ENCODE measurements around the gene ARMC6.

The ARMC6 gene

DNA sequence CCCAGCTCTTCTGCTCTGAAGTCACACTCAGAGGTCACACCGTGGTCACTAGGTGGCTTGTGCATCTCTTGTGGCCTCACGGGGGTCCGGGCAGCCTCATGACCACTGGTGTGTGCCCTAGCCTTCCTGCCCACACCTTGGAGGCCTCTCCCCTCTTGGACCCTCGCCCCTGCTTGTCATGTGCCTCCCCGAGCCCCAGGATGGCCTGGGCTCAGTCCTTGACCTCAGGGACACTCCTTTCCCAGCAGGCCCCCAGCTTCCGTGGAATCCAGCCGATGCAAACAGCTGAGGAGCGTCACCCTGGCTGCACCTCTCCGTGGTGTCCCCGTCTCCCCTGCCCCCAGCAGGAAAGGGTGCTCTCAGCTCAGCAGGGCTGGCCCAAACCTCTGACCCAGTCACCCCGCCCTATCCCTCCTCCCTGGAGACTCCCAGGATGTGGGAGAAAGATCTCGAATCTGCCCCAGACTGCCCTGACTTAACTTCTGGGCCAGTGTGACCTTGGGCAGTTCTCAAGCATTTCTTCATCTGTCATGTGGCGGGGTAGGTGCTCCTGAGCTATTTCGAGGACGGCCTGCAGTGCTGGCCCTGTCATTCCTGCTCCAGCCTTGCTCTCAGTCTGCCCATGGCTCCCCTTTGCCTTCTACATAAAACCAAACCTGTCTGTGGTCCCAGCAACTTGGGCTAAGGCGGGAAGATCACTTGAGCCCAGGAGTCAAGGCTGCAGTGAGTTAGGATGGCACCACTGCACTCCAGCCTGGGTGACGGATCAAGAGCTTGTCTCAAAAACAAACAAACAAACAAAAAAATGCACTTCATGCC is 25.8 kb downstream of the ARMC6 start:
- no peak overlapping the region for H4K8ac ChIP-seq (ENCODE audit: low read length)
- no peak overlapping the region for H2BK15ac ChIP-seq (ENCODE audit: low read depth, poor library complexity, severe bottlenecking)
- no peaks in the 10 kb centered on the region for H3K27me3 ChIP-seq (ENCODE audit: control insufficient read depth in 1 of 2, insufficient read depth in 1 of 2, low read length in 2 of 2)
- no peak overlapping the region for H3K18ac ChIP-seq (ENCODE audit: low read depth in 1 of 2, low read length in 2 of 2)
- no peak overlapping the region for H2AK5ac ChIP-seq (ENCODE audit: low read length, severe bottlenecking)
- no peak for DNase-seq
- no peak overlapping the region for H2BK12ac ChIP-seq (ENCODE audit: low read length in 2 of 2)
- no peak overlapping the region for H3K14ac ChIP-seq (ENCODE audit: low read length in 2 of 2)
- H3K79me1 ChIP-seq (replicated peaks; ENCODE audit: low read length, poor library complexity, severe bottlenecking), result peaks cover 18% of the 10 kb centered on the region
- no peaks in the 10 kb centered on the region for H3K9me3 ChIP-seq (ENCODE audit: control insufficient read depth, low read length)
- no peak overlapping the region for H3K4me2 ChIP-seq (ENCODE audit: low read length, poor library complexity, severe bottlenecking)
- no peak overlapping the region for H3K27ac ChIP-seq (ENCODE audit: low read length, poor library complexity, severe bottlenecking)
- no peak overlapping the region for H2BK5ac ChIP-seq (ENCODE audit: low read depth, low read length, poor library complexity, severe bottlenecking)
- no peak overlapping the region for H2BK120ac ChIP-seq (ENCODE audit: low read depth, low read length)
- no peak overlapping the region for H3K4me3 ChIP-seq (ENCODE audit: insufficient read depth in 1 of 2, low read depth in 1 of 2, low read length in 2 of 2)
- H3K23ac ChIP-seq (ENCODE audit: low read length in 2 of 2), result no peak overlapping the region
- no peak overlapping the region for H3K9ac ChIP-seq (ENCODE audit: low read length)
- WGBS, result 88% methylated on average over 17 of the region's 17 CpGs
- H3K4ac ChIP-seq (ENCODE audit: low read depth in 1 of 2, low read length in 2 of 2), result no peak overlapping the region
- H4K91ac ChIP-seq (ENCODE audit: low read length), result no peak overlapping the region
- no peak overlapping the region for H2AFZ ChIP-seq (ENCODE audit: low read depth, low read length)
- H3K36me3 ChIP-seq (ENCODE audit: control insufficient read depth in 1 of 2, insufficient read depth in 2 of 2, low read depth in 1 of 2, low read length in 2 of 2), result peaks cover 46 to 68% of the 10 kb centered on the region in 2 experiments
- H3K4me1 ChIP-seq (ENCODE audit: control insufficient read depth, insufficient read depth, low read depth, low read length), result peaks cover 18% of the 10 kb centered on the region

DNA sequence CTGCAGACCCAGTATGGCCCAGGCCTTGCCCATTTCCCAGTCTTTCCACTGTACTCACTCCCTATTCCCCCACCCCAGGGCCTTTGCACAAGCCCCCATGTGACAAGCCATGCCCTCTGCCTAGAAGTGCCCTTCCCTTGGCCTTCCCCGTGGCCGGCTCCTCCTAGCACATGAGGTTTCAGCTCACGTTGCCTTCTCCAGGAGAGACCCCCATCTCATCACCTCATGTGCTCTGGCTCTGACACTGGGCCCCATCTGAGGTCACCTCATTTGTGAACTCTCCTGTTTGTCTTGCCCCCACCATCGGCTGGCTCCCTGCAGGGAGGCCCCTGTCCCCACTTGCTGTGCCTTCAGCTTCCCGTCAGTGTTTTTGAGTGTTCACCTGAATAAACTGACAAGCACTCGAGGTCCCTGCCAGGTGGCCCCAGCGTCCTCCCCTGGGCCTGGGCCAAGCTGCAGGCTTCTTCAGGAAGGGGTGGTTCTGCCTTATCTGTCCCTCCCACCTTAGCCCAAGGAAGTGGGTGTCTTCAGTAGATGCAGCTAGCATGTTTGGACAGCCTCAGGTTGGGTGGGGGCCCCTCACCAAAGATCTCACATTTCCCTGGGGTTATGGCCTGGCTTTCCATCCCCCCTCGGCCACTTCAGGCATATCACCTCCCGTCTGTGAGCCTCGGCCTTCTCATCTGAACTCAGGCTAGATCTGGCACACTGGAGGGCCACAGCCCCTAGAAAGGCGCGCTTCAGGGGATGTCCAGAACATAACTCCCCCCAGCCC is 26.6 kb downstream of the ARMC6 start:
- Histone ChIP-seq H2BK15ac (ENCODE audit: low read depth, poor library complexity, severe bottlenecking) (no peak overlapping the region), H3K79me1 (replicated peaks; ENCODE audit: low read length, poor library complexity, severe bottlenecking) (peaks cover 14% of the 10 kb centered on the region), H3K4me3 (ENCODE audit: insufficient read depth in 1 of 2, low read depth in 1 of 2, low read length in 2 of 2) (no peak overlapping the region), H2AK5ac (ENCODE audit: low read length, severe bottlenecking) (no peak overlapping the region), H3K36me3 (ENCODE audit: control insufficient read depth in 1 of 2, insufficient read depth in 2 of 2, low read depth in 1 of 2, low read length in 2 of 2) (peaks cover 38 to 60% of the 10 kb centered on the region in 2 experiments), H4K8ac (ENCODE audit: low read length) (no peak overlapping the region), H2AFZ (ENCODE audit: low read depth, low read length) (no peak overlapping the region), H3K4me1 (ENCODE audit: control insufficient read depth, insufficient read depth, low read depth, low read length) (peaks cover 25% of the 10 kb centered on the region), H3K9me3 (ENCODE audit: control insufficient read depth, low read length) (no peaks in the 10 kb centered on the region), H2BK120ac (ENCODE audit: low read depth, low read length) (no peak overlapping the region), H3K27ac (ENCODE audit: low read length, poor library complexity, severe bottlenecking) (no peak overlapping the region), H3K9ac (ENCODE audit: low read length) (no peak overlapping the region), H3K14ac (ENCODE audit: low read length in 2 of 2) (no peak overlapping the region), H3K4ac (ENCODE audit: low read depth in 1 of 2, low read length in 2 of 2) (no peak overlapping the region), H2BK12ac (ENCODE audit: low read length in 2 of 2) (no peak overlapping the region), H3K23ac (ENCODE audit: low read length in 2 of 2) (no peak overlapping the region), H4K91ac (ENCODE audit: low read length) (no peak overlapping the region), H3K27me3 (ENCODE audit: control insufficient read depth in 1 of 2, insufficient read depth in 1 of 2, low read length in 2 of 2) (no peaks in the 10 kb centered on the region), H3K18ac (ENCODE audit: low read depth in 1 of 2, low read length in 2 of 2) (no peak overlapping the region), H3K4me2 (ENCODE audit: low read length, poor library complexity, severe bottlenecking) (no peak overlapping the region), H2BK5ac (ENCODE audit: low read depth, low read length, poor library complexity, severe bottlenecking) (no peak overlapping the region)
- DNase-seq, result no peak
- WGBS, result 93% methylated on average over 12 of the region's 12 CpGs

DNA sequence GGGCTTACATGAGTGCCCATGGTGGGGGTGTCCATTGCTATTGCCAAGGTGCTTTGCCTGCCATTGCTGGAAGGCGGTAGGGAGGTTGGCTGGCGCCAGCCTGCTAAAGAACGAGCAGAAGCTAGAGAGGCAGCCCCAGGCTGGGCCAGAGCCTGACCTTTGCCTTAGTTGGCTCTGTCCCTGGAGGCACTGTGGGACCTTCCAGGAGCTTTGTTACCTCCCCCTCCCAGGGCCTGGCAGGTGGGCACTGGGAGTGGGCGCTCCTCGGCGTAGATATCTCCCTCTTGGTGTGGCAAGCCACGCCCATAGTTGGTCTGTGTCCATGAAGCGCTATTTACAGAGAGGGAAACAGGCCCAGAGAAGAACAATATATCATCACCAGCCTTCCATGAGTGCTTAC is 28.1 kb downstream of the ARMC6 start:
- Histone ChIP-seq H2BK5ac (ENCODE audit: low read depth, low read length, poor library complexity, severe bottlenecking) (no peak overlapping the region), H2BK15ac (ENCODE audit: low read depth, poor library complexity, severe bottlenecking) (no peak overlapping the region), H3K9me3 (ENCODE audit: control insufficient read depth, low read length) (no peaks in the 10 kb centered on the region), H3K9ac (ENCODE audit: low read length) (no peak overlapping the region), H3K4me2 (ENCODE audit: low read length, poor library complexity, severe bottlenecking) (no peak overlapping the region), H2AFZ (ENCODE audit: low read depth, low read length) (no peak overlapping the region), H4K91ac (ENCODE audit: low read length) (no peak overlapping the region), H4K8ac (ENCODE audit: low read length) (no peak overlapping the region), H3K4me3 (ENCODE audit: insufficient read depth in 1 of 2, low read depth in 1 of 2, low read length in 2 of 2) (no peak overlapping the region), H3K18ac (ENCODE audit: low read depth in 1 of 2, low read length in 2 of 2) (no peak overlapping the region), H3K14ac (ENCODE audit: low read length in 2 of 2) (no peak overlapping the region), H2BK120ac (ENCODE audit: low read depth, low read length) (no peak overlapping the region), H3K27ac (ENCODE audit: low read length, poor library complexity, severe bottlenecking) (no peak overlapping the region), H3K79me1 (replicated peaks; ENCODE audit: low read length, poor library complexity, severe bottlenecking) (peaks cover 11% of the 10 kb centered on the region), H3K36me3 (ENCODE audit: control insufficient read depth in 1 of 2, insufficient read depth in 2 of 2, low read depth in 1 of 2, low read length in 2 of 2) (peaks cover 28 to 49% of the 10 kb centered on the region in 2 experiments), H2AK5ac (ENCODE audit: low read length, severe bottlenecking) (no peak overlapping the region), H3K4me1 (ENCODE audit: control insufficient read depth, insufficient read depth, low read depth, low read length) (peaks cover 25% of the 10 kb centered on the region), H3K23ac (ENCODE audit: low read length in 2 of 2) (no peak overlapping the region), H3K4ac (ENCODE audit: low read depth in 1 of 2, low read length in 2 of 2) (no peak overlapping the region), H2BK12ac (ENCODE audit: low read length in 2 of 2) (no peak overlapping the region), H3K27me3 (ENCODE audit: control insufficient read depth in 1 of 2, insufficient read depth in 1 of 2, low read length in 2 of 2) (no peaks in the 10 kb centered on the region)
- 98% methylated on average over 7 of the region's 8 CpGs for WGBS
- DNase-seq, result no peak

DNA sequence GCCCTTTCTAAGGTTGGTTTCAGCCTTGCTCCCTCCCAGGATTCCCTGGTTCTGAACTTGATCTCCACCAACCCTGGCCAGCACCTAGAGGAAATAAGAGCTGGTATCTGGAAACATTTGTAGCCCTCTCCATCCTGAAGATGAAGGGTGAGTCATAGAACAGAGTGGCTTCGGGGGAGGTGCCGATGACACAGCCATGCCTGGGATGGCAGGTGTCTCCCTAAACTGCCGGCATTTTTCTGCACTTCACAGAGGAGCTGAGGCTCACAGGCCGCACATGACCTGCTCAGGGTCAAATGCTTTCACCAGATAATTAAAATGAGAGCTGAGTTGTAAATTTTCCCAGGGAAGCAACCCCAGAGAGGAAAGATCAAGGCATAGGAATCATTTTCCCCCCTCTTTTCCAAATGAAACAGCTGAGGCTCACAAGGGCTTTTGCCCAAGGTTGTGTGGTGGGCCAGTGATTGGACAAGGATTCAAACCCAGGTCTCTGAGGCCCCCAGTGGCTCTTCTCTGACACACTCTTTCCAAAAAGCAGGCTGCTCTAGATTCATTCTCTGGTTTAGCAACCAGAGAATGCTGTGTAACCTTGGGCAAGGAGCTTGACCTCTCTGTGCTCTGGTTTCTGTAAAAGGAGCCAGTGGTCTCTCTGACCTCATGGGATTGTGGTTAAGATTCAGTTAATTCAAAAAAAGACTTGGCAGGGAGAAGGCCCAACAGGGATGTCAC is 29.2 kb downstream of the ARMC6 start:
- peak overlapping the region in 1 of 2 experiments; percentile 15 for H2BK12ac ChIP-seq (ENCODE audit: low read length in 2 of 2)
- H2AFZ ChIP-seq (ENCODE audit: low read depth, low read length), result no peak overlapping the region
- WGBS, result 37% methylated on average over 4 of the region's 4 CpGs
- no peak overlapping the region for H2AK5ac ChIP-seq (ENCODE audit: low read length, severe bottlenecking)
- H3K4me3 ChIP-seq (ENCODE audit: insufficient read depth in 1 of 2, low read depth in 1 of 2, low read length in 2 of 2), result peak overlapping the region in 1 of 2 experiments; percentile 91
- no peak overlapping the region for H3K4ac ChIP-seq (ENCODE audit: low read depth in 1 of 2, low read length in 2 of 2)
- H3K9me3 ChIP-seq (ENCODE audit: control insufficient read depth, low read length), result no peaks in the 10 kb centered on the region
- peak; percentile 40 for DNase-seq
- no peak overlapping the region for H3K18ac ChIP-seq (ENCODE audit: low read depth in 1 of 2, low read length in 2 of 2)
- H3K27ac ChIP-seq (ENCODE audit: low read length, poor library complexity, severe bottlenecking), result no peak overlapping the region
- H3K79me1 ChIP-seq (replicated peaks; ENCODE audit: low read length, poor library complexity, severe bottlenecking), result peaks cover 13% of the 10 kb centered on the region
- H4K8ac ChIP-seq (ENCODE audit: low read length), result peak overlapping the region; percentile 35
- H3K4me1 ChIP-seq (ENCODE audit: control insufficient read depth, insufficient read depth, low read depth, low read length), result peaks cover 22% of the 10 kb centered on the region
- peaks cover 18 to 38% of the 10 kb centered on the region in 2 experiments for H3K36me3 ChIP-seq (ENCODE audit: control insufficient read depth in 1 of 2, insufficient read depth in 2 of 2, low read depth in 1 of 2, low read length in 2 of 2)
- H3K9ac ChIP-seq (ENCODE audit: low read length), result peak overlapping the region; percentile 76
- H3K4me2 ChIP-seq (ENCODE audit: low read length, poor library complexity, severe bottlenecking), result no peak overlapping the region
- H3K27me3 ChIP-seq (ENCODE audit: control insufficient read depth in 1 of 2, insufficient read depth in 1 of 2, low read length in 2 of 2), result no peaks in the 10 kb centered on the region
- no peak overlapping the region for H2BK5ac ChIP-seq (ENCODE audit: low read depth, low read length, poor library complexity, severe bottlenecking)
- H2BK120ac ChIP-seq (ENCODE audit: low read depth, low read length), result no peak overlapping the region
- no peak overlapping the region for H4K91ac ChIP-seq (ENCODE audit: low read length)
- no peak overlapping the region for H3K14ac ChIP-seq (ENCODE audit: low read length in 2 of 2)
- H2BK15ac ChIP-seq (ENCODE audit: low read depth, poor library complexity, severe bottlenecking), result no peak overlapping the region
- H3K23ac ChIP-seq (ENCODE audit: low read length in 2 of 2), result no peak overlapping the region

Measured in mesenchymal stem cell (in vitro differentiated cells and primary cell).